H1 (cell line): ENCODE results near the gene CASZ1. TPM values are rescaled to one million over a fixed set of nuclear protein-coding genes. Genes with fewer than 3 reads are reported as not detected.

Experiments
- CTCF ChIA-PET: fragments of 300-600 bp; sonication (Branson Sonifier 250); formaldehyde crosslinking; loops from one replicate; lab custom pipeline; 2021; ENCODE audit not compliant: partially characterized antibody; lab: Charles Lee
- POLR2A ChIA-PET: fragments of 300-600 bp; sonication (Branson Sonifier 250); formaldehyde crosslinking; loops from one replicate; lab custom pipeline; 2021; ENCODE audit warnings: inconsistent platforms; ENCODE audit not compliant: partially characterized antibody; lab: Charles Lee
- DNase-seq, 2 experiments: peaks; one replicate each; pipeline versions ENCODE4 v3.0.0 to v3.0.0-alpha.2; 2010 to 2022; ENCODE audit warnings: low spot score in 2 of 2, low read depth in 1 of 2, mixed read lengths in 1 of 2
- FAIRE-seq: peaks from 2 replicates; lab custom pipeline; 2011; peaks lifted over from hg19 to GRCh38; lab: Jason Lieb, UNC
- H2AFZ ChIP-seq: 2 replicates; pipeline ENCODE4 v1.8.1; 2012; ENCODE audit warnings: low read length, inconsistent platforms
- H2AK5ac ChIP-seq: 2 replicates; pipeline ENCODE4 v1.6.1; 2013; ENCODE audit warnings: low read depth, low read length
- H2BK120ac ChIP-seq: replicated peaks from 2 replicates; pipeline ENCODE3; 2013; ENCODE audit warnings: low read depth, low read length, inconsistent platforms
- H2BK12ac ChIP-seq: 2 replicates; pipeline ENCODE4 v1.6.1; 2013; ENCODE audit warnings: low read depth, low read length
- H2BK15ac ChIP-seq: 2 replicates; pipeline ENCODE4 v1.6.1; 2013; ENCODE audit warnings: low read length
- H2BK20ac ChIP-seq: 2 replicates; pipeline ENCODE4 v1.6.1; 2013; ENCODE audit warnings: low read length
- H2BK5ac ChIP-seq: 2 replicates; pipeline ENCODE4 v1.6.1; 2013; ENCODE audit warnings: low read depth, low read length
- H3K14ac ChIP-seq: 2 replicates; pipeline ENCODE4 v1.6.1; 2013; ENCODE audit warnings: inconsistent platforms; ENCODE audit not compliant: insufficient read length
- H3K18ac ChIP-seq: 2 replicates; pipeline ENCODE4 v1.6.1; 2013; ENCODE audit warnings: low read length; ENCODE audit errors: extremely low read depth
- H3K23ac ChIP-seq: 2 replicates; pipeline ENCODE4 v1.6.1; 2013; ENCODE audit warnings: inconsistent platforms; ENCODE audit not compliant: insufficient read length
- H3K23me2 ChIP-seq: 2 replicates; pipeline ENCODE4 v1.6.1; 2013; ENCODE audit warnings: low read depth, low read length
- H3K27ac ChIP-seq: 2 replicates; pipeline ENCODE4 v1.6.1; 2011; ENCODE audit warnings: low read depth, low read length, inconsistent platforms
- H3K27me3 ChIP-seq, 4 experiments: replicated peaks in 1 of 4; 1 replicate in 1 of 4; 2 replicates in 3 of 4; pipeline versions ENCODE4 v1.6.1 to v1.8.1; 2011 to 2013; ENCODE audit warnings: low read length in 3 of 4, mild to moderate bottlenecking in 3 of 4, inconsistent platforms in 2 of 4, mixed read lengths in 2 of 4, moderate library complexity in 1 of 4; ENCODE audit not compliant: control insufficient read depth in 3 of 4, insufficient read depth in 3 of 4; ENCODE audit errors: extremely low read depth in 1 of 4
- H3K36me3 ChIP-seq, 4 experiments: 2 replicates each; pipeline versions ENCODE4 v1.6.1 to v1.8.1; 2011 to 2013; ENCODE audit warnings: mild to moderate bottlenecking in 4 of 4, low read length in 3 of 4, moderate library complexity in 2 of 4, control low read depth in 1 of 4, inconsistent platforms in 1 of 4; ENCODE audit not compliant: insufficient read depth in 4 of 4, control insufficient read depth in 2 of 4
- H3K4ac ChIP-seq: replicated peaks from 2 replicates; pipeline ENCODE3; 2013; ENCODE audit warnings: low read length, low read depth, mixed read lengths, inconsistent platforms; ENCODE audit not compliant: insufficient read length
- H3K4me1 ChIP-seq, 4 experiments: replicated peaks in 1 of 4; 1 replicate in 1 of 4; 2 replicates in 3 of 4; pipeline versions ENCODE4 v1.6.1 to v1.8.1; 2011 to 2013; ENCODE audit warnings: low read length in 3 of 4, inconsistent platforms in 2 of 4, mixed read lengths in 1 of 4; ENCODE audit not compliant: insufficient read depth in 4 of 4, control insufficient read depth in 3 of 4
- H3K4me2 ChIP-seq, 2 experiments: 2 replicates each; pipeline versions ENCODE4 v1.6.1 to v1.8.1; 2011 to 2013; ENCODE audit warnings: low read depth in 2 of 2, low read length in 2 of 2, control low read depth in 1 of 2, inconsistent platforms in 1 of 2, mild to moderate bottlenecking in 1 of 2; ENCODE audit not compliant: insufficient read depth in 1 of 2
- H3K4me3 ChIP-seq, 4 experiments: fragments of 200-600, 300-600 bp in 1 of 4; sonication (generic), shearing (Covaris generic), sonication (Bioruptor Twin) in 1 of 4; 2 replicates each; pipeline versions ENCODE4 v1.5.1 to v1.8.1; 2011 to 2016; ENCODE audit warnings: low read length in 4 of 4, low read depth in 3 of 4, control low read depth in 2 of 4, inconsistent platforms in 2 of 4, mild to moderate bottlenecking in 2 of 4, mixed read lengths in 1 of 4, moderate library complexity in 1 of 4; ENCODE audit not compliant: insufficient read depth in 2 of 4; ENCODE audit errors: extremely low read depth in 1 of 4
- H3K56ac ChIP-seq: replicated peaks from 2 replicates; pipeline ENCODE3; 2013; ENCODE audit warnings: low read depth, mild to moderate bottlenecking, mixed read lengths, low read length, inconsistent platforms; ENCODE audit not compliant: insufficient read length
- H3K79me1 ChIP-seq: 2 replicates; pipeline ENCODE4 v1.6.1; 2013; ENCODE audit warnings: low read depth, low read length, control low read depth
- H3K79me2 ChIP-seq, 2 experiments: 2 replicates each; pipeline versions ENCODE4 v1.6.1 to v1.8.1; 2012 to 2013; ENCODE audit warnings: low read length in 2 of 2, mild to moderate bottlenecking in 2 of 2, inconsistent platforms in 1 of 2; ENCODE audit not compliant: insufficient read depth in 2 of 2, control insufficient read depth in 1 of 2
- H3K9ac ChIP-seq, 4 experiments: replicated peaks in 1 of 4; 1 replicate in 1 of 4; 2 replicates in 3 of 4; pipeline versions ENCODE4 v1.6.1 to v1.8.1; 2011 to 2013; ENCODE audit warnings: low read depth in 3 of 4, low read length in 3 of 4, control low read depth in 2 of 4, mild to moderate bottlenecking in 2 of 4, moderate library complexity in 2 of 4, inconsistent platforms in 1 of 4; ENCODE audit errors: extremely low read depth in 1 of 4
- H3K9me3 ChIP-seq, 2 experiments: 2 replicates each; pipeline versions ENCODE4 v1.6.1 to v1.8.1; 2012 to 2013; ENCODE audit warnings: mild to moderate bottlenecking in 2 of 2, moderate library complexity in 2 of 2, control low read depth in 1 of 2, inconsistent platforms in 1 of 2, low read depth in 1 of 2, low read length in 1 of 2, mixed read lengths in 1 of 2; ENCODE audit not compliant: insufficient read depth in 2 of 2
- H4K20me1 ChIP-seq, 2 experiments: replicated peaks in 1 of 2; 2 replicates each; pipeline versions ENCODE3 to v1.8.1; 2011 to 2013; ENCODE audit warnings: inconsistent platforms in 2 of 2, low read length in 2 of 2, mild to moderate bottlenecking in 1 of 2; ENCODE audit not compliant: insufficient read depth in 2 of 2, control insufficient read depth in 1 of 2
- H4K5ac ChIP-seq: 2 replicates; pipeline ENCODE4 v1.6.1; 2013; ENCODE audit warnings: low read length, low read depth, mixed read lengths, inconsistent platforms; ENCODE audit not compliant: insufficient read length
- H4K8ac ChIP-seq: 2 replicates; pipeline ENCODE4 v1.8.0; 2013; ENCODE audit warnings: mild to moderate bottlenecking, moderate library complexity, low read length, inconsistent platforms; ENCODE audit not compliant: insufficient read depth; ENCODE audit errors: extremely low read depth
- H4K91ac ChIP-seq: replicated peaks from 2 replicates; pipeline ENCODE3; 2013; ENCODE audit warnings: low read length, mixed read lengths, inconsistent platforms; ENCODE audit not compliant: insufficient read length
- BCL11A ChIP-seq, 2 experiments: IDR thresholded peaks; one replicate each; pipeline ENCODE4 v1.6.1; 2011; ENCODE audit warnings: low read depth in 2 of 2, low read length in 2 of 2, mild to moderate bottlenecking in 2 of 2
- BRCA1 ChIP-seq: IDR thresholded peaks from 2 replicates; pipeline ENCODE4 v1.6.1; 2012; ENCODE audit warnings: low read depth, low read length, improper control_type of control experiment
- EP300 ChIP-seq, 2 experiments: IDR thresholded peaks; 1 replicate in 1 of 2; 2 replicates in 1 of 2; pipeline ENCODE4 v1.6.1; 2011 to 2012; ENCODE audit warnings: low read depth in 2 of 2, low read length in 2 of 2, mild to moderate bottlenecking in 2 of 2, borderline replicate concordance in 1 of 2, inconsistent platforms in 1 of 2, moderate library complexity in 1 of 2
- GABPA ChIP-seq: IDR thresholded peaks from 2 replicates; pipeline ENCODE4 v1.6.1; 2011; ENCODE audit warnings: mild to moderate bottlenecking, low read length, moderate library complexity, borderline replicate concordance; ENCODE audit not compliant: insufficient read depth
- KDM1A ChIP-seq: fragments of 200-600, 300-600 bp; sonication (generic); IDR thresholded peaks from 2 replicates; pipeline ENCODE4 v1.7.1; 2016; ENCODE audit warnings: mild to moderate bottlenecking, low read length, borderline replicate concordance
- NRF1 ChIP-seq: IDR thresholded peaks from 2 replicates; pipeline ENCODE4 v1.6.1; 2011; ENCODE audit warnings: mild to moderate bottlenecking, low read depth, low read length, improper control_type of control experiment
- RBBP5 ChIP-seq: IDR thresholded peaks from 2 replicates; pipeline ENCODE4 v1.7.1; 2012; ENCODE audit warnings: low read depth, mild to moderate bottlenecking, inconsistent platforms, low read length, moderate library complexity, borderline replicate concordance
- RNF2 ChIP-seq: fragments of 200-900, 300-1000 bp; sonication (generic); IDR thresholded peaks from 2 replicates; pipeline ENCODE4 v1.7.1; 2016; ENCODE audit warnings: borderline replicate concordance, low read depth, mild to moderate bottlenecking, antibody characterized with exemption, low read length; ENCODE audit not compliant: poor library complexity, severe bottlenecking; ENCODE audit errors: missing control alignments
- SIN3A ChIP-seq, 2 experiments: IDR thresholded peaks in 1 of 2; conservative IDR thresholded peaks in 1 of 2; 2 replicates each; pipeline ENCODE4 v1.6.1; 2011 to 2012; ENCODE audit warnings: low read length in 2 of 2, improper control_type of control experiment in 1 of 2, low read depth in 1 of 2, mild to moderate bottlenecking in 1 of 2
- SP1 ChIP-seq: IDR thresholded peaks from 2 replicates; pipeline ENCODE4 v1.6.1; 2011; ENCODE audit warnings: low read depth, low read length
- TAF1 ChIP-seq: IDR thresholded peaks from 2 replicates; pipeline ENCODE4 v1.6.1; 2011; ENCODE audit warnings: mild to moderate bottlenecking, low read depth, low read length
- TEAD4 ChIP-seq: IDR thresholded peaks from 2 replicates; pipeline ENCODE4 v1.6.1; 2012; ENCODE audit warnings: low read depth, low read length, inconsistent platforms, mixed read lengths
- WGBS, 2 experiments: shearing (Covaris generic) in 1 of 2; methylation state at CpG; one replicate each; pipeline versions ENCODE4 v1.1.6 to v1.1.7; 2013 to 2015; ENCODE audit warnings: low lambda C conversion rate in 2 of 2, mixed read lengths in 2 of 2, inconsistent platforms in 1 of 2, low coverage in 1 of 2, missing lambda C conversion rate in 1 of 2; ENCODE audit not compliant: insufficient replicate concordance in 2 of 2, insufficient coverage in 1 of 2, insufficient read length in 1 of 2; ENCODE audit errors: extremely low coverage in 1 of 2, missing lambda C conversion rate in 1 of 2; 5-methylcytosine and 5-hydroxymethylcytosine counted together
- polyA plus RNA-seq, 7 experiments: library from polyadenylated mRNA; depleted of rRNA in 3 of 7; stranded (reverse) in 5 of 7; unstranded in 2 of 7; fragments of >200 nt in 5 of 7; fragments of 200-250 nt in 2 of 7; gene quantifications; 1 replicate in 5 of 7; 2 replicates in 1 of 7; 4 replicates in 1 of 7; pipeline versions ENCODE4 v1.2.1 to v1.2.3, GENCODE V29; 2011 to 2013; ENCODE audit warnings: missing spikeins in 2 of 7, mixed read lengths in 2 of 7
- total RNA-seq: library from RNA; stranded (reverse); fragmentation: NEBNext Ultra II Directional; extraction: Animal tissue kit (Norgen Biotek cat#: 25700); gene quantifications from 2 replicates; pipeline ENCODE4 v1.2.1, GENCODE V29; 2021

Gene CASZ1
- total and polyA plus RNA-seq, 2 of the 8 experiments (the other 6 are each of a cell fraction or from before 2014, with no cell fraction given) = 4.4 to 7.7 TPM

DNA sequence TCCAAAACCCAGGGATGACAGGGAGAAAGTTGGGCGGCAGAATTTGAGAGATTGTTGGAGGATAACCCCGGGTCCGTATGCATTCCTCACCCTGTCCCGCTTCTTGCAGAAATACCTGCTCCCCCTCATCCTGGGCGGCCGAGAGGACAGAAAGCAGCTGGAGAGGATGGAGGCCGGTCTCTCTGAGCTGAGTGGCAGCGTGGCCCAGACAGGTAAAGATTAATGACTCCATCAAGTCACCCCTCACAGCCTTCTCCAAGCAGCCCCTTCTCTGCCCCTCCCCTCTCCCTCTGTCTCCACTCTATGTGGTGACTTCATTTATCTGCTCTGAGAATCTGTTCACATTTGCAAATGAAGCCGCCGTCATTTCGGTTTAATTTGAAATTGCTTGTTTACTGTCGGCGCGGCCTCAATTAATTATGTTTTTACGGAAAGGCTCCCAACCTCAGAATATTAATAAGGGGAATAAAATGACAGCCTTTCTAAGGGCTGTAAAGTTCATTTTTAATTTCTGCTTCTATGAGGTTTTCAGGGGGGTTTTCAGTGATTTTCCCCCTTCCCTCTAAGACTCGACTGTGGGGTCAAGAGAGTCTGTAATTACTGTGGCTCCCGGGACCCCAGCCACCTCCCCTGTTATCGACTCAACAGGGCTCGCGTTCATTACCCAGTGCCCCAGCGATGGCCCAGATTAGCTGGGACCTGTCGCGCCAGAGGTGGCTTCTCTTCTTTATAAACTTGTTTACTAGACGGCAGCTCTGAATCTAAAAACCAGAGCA is 173.3 kb downstream of the CASZ1 start:
- H4K91ac ChIP-seq = no peak overlapping the region
- H3K79me1 ChIP-seq = peaks cover 1% of the 10 kb centered on the region; the same call in 1 of the 2 replicates
- no peaks in the 10 kb centered on the region for H4K20me1 ChIP-seq
- H4K5ac ChIP-seq = no peak overlapping the region
- H3K9ac ChIP-seq = no peak overlapping the region
- H2BK20ac ChIP-seq = no peak overlapping the region
- CTCF ChIA-PET = interaction anchor here (2.9 kb wide), 1 partner anchor 116 kb away, joined by 9 read pairs; no protein-coding TSS in a partner anchor
- 90% methylated on average over 24 of the region's 24 CpGs; no CpG with 5 or more reads in 1 of the 2 experiments for WGBS, 2 experiments
- H3K18ac ChIP-seq = no peak overlapping the region
- no peaks in the 10 kb centered on the region for H3K9me3 ChIP-seq
- H3K23me2 ChIP-seq = no peaks in the 10 kb centered on the region
- no peak overlapping the region for H3K4me3 ChIP-seq
- no peak overlapping the region for H2AFZ ChIP-seq
- no peak overlapping the region for H3K4ac ChIP-seq
- TF ChIP-seq KDM1A (no peak), GABPA (no peak), RNF2 (no peak), RBBP5 (no peak), SP1 (no peak), EP300 (IDR thresholded peaks at IDR 0.05; ENCODE audit: borderline replicate concordance in 1 of 2, low read depth in 2 of 2, low read length in 2 of 2) (no peak), BRCA1 (no peak), TAF1 (no peak), SIN3A (conservative IDR thresholded peaks at IDR 0.05 in 1 of 2, IDR thresholded peaks at IDR 0.05 in 1 of 2; ENCODE audit: low read depth in 1 of 2, low read length in 2 of 2) (no peak), TEAD4 (no peak), BCL11A (IDR thresholded peaks at IDR 0.05; ENCODE audit: low read depth in 2 of 2, low read length in 2 of 2) (no peak), NRF1 (no peak)
- H3K36me3 ChIP-seq = no peaks in the 10 kb centered on the region; a peak in 2 of 8 replicates
- H2BK5ac ChIP-seq = no peak overlapping the region
- no peak for DNase-seq
- H2BK120ac ChIP-seq = no peak overlapping the region
- H3K4me2 ChIP-seq = no peak overlapping the region
- H2BK12ac ChIP-seq = no peak overlapping the region
- H2BK15ac ChIP-seq = no peak overlapping the region
- H4K8ac ChIP-seq = no peak overlapping the region
- H3K56ac ChIP-seq = no peak overlapping the region
- H3K14ac ChIP-seq = no peak overlapping the region
- no peak overlapping the region for H2AK5ac ChIP-seq
- H3K23ac ChIP-seq = no peak overlapping the region
- POLR2A ChIA-PET = no interaction called here
- no peak overlapping the region for H3K27ac ChIP-seq
- no peaks in the 10 kb centered on the region for H3K27me3 ChIP-seq
- no peak for FAIRE-seq
- H3K4me1 ChIP-seq = 0 out of 7 replicates have a peak, but pooled peaks cover 0 to 2% (median 0%) of the 10 kb centered on the region in 4 experiments
- no peaks in the 10 kb centered on the region for H3K79me2 ChIP-seq
